ENCODE measurements around the gene RAB28.
A peak's percentile ranks its signal among the peaks of the same experiment; 100 is the strongest.

DNA sequence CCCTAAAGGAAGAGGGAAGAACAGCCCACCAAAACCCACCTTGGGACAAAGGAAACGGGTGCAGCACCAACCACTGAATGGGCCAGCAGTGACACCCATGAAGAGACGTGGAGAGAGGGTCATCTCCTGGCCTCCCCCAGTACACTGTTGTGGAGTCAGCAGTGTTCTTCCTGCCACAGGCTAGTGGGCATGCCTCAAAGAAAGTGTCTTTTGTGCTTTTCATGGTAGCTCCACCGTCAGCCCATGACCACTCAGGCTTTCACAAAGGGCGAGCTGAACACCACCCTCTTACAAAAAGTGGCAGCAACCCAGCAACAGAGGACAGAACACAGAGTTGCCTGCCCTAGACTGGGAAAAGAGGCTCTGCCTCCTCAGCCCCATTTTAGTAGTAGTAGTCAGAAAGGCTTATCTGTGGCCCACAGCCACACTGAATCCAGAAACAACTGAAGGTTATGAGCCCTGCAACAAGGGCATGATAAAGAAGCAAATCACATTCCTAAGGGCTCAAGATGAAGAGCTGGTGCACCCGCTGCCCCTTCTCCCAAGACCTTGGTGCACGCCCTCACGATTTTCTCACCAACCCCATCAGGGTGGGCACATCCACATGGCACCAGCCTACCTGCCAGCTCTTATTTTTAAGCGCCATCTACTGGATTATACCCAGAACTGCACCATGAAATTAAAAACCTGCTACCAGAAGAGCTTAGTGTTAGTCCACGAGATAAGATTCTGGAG is 53.1 kb downstream of the RAB28 start:
- TF ChIP-seq EZH2 (IDR thresholded peaks at IDR 0.05; ENCODE audit: borderline replicate concordance, low read length): no peak
- TF ChIP-seq, protein P1, sequence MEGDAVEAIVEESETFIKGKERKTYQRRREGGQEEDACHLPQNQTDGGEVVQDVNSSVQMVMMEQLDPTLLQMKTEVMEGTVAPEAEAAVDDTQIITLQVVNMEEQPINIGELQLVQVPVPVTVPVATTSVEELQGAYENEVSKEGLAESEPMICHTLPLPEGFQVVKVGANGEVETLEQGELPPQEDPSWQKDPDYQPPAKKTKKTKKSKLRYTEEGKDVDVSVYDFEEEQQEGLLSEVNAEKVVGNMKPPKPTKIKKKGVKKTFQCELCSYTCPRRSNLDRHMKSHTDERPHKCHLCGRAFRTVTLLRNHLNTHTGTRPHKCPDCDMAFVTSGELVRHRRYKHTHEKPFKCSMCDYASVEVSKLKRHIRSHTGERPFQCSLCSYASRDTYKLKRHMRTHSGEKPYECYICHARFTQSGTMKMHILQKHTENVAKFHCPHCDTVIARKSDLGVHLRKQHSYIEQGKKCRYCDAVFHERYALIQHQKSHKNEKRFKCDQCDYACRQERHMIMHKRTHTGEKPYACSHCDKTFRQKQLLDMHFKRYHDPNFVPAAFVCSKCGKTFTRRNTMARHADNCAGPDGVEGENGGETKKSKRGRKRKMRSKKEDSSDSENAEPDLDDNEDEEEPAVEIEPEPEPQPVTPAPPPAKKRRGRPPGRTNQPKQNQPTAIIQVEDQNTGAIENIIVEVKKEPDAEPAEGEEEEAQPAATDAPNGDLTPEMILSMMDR (IDR thresholded peaks at IDR 0.05; ENCODE audit: low read length): peak; percentile 39
